Measurements from ENCODE around the gene WSB1.
A peak's percentile ranks its signal among the peaks of the same experiment; 100 is the strongest.
"Not testable (repeated sequence)": the region's sequence is repeated elsewhere in the genome, so short reads cannot be mapped to it uniquely, and the experiment has no call there.

Gene WSB1

GRCh38 chr17:27269974-27270373 is 23.9 kb upstream of the WSB1 start:
- Histone ChIP-seq H3K4me1 (ENCODE audit: insufficient read depth, low read length) (no peaks in the 10 kb centered on the region), H3K4me2 (ENCODE audit: insufficient read depth, low read length) (no peak overlapping the region), H4K20me1 (ENCODE audit: insufficient read depth, low read length) (no peaks in the 10 kb centered on the region), H3K9ac (ENCODE audit: low read depth, low read length) (no peak overlapping the region), H3K9me3 (ENCODE audit: insufficient read depth, low read length, severe bottlenecking) (no peaks in the 10 kb centered on the region), H2AFZ (ENCODE audit: low read depth, low read length) (no peak overlapping the region), H3K27ac (ENCODE audit: low read length) (no peak overlapping the region), H3K4me3 (ENCODE audit: low read depth in 1 of 2, low read length in 2 of 2) (no peak overlapping the region), H3K27me3 (ENCODE audit: insufficient read depth, low read length, poor library complexity) (peaks cover 3% of the 10 kb centered on the region), H3K79me2 (ENCODE audit: insufficient read depth, low read length) (no peaks in the 10 kb centered on the region), H3K36me3 (ENCODE audit: insufficient read depth, low read length) (no peaks in the 10 kb centered on the region)
- TF ChIP-seq CTCF (IDR thresholded peaks at IDR 0.05; ENCODE audit: borderline replicate concordance, extremely low read depth, low read length, poor library complexity, severe bottlenecking) (no peak), EZH2 (IDR thresholded peaks at IDR 0.05; ENCODE audit: borderline replicate concordance, low read depth, low read length, severe bottlenecking) (no peak)
- no peak for ATAC-seq (ENCODE audit: insufficient read depth, low read depth)
- DNase-seq, result no peak

DNA sequence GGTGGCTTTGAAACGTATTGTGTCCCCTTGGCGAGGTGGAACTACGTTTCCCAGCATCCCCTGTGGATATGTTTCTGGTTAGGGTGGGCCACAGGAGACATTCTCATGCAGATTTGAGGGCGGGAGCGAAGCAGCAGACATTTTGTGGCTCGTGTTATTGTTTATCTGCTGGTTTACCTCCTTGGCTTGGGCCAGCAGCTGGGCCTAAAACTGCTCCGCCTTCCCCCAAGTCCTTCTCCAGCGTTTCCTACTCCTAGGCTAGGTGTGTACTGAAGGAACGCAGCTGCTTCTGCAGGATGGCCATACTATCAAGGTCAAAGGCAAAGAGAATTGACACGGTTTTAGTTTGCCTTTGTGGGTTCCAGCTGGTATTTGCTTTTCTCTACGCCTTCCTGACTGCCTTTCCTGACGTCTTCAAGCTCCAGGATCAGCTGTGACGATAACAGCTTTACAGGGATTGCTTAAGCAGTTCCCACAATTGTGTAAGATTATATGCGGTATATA is 17.2 kb upstream of the WSB1 start:
- H3K4me3 ChIP-seq (ENCODE audit: low read depth in 1 of 2, low read length in 2 of 2), result no peak overlapping the region
- no peak overlapping the region for H3K9ac ChIP-seq (ENCODE audit: low read depth, low read length)
- no peaks in the 10 kb centered on the region for H3K27me3 ChIP-seq (ENCODE audit: insufficient read depth, low read length, poor library complexity)
- peak overlapping the region; percentile 25; the same call in 1 of the 2 replicates for H2AFZ ChIP-seq (ENCODE audit: low read depth, low read length)
- ATAC-seq (ENCODE audit: insufficient read depth, low read depth) (no peak), DNase-seq (no peak)
- H3K4me1 ChIP-seq (ENCODE audit: insufficient read depth, low read length), result no peaks in the 10 kb centered on the region
- H4K20me1 ChIP-seq (ENCODE audit: insufficient read depth, low read length), result no peaks in the 10 kb centered on the region
- TF ChIP-seq EZH2 (IDR thresholded peaks at IDR 0.05; ENCODE audit: borderline replicate concordance, low read depth, low read length, severe bottlenecking) (no peak), CTCF (IDR thresholded peaks at IDR 0.05; ENCODE audit: borderline replicate concordance, extremely low read depth, low read length, poor library complexity, severe bottlenecking) (no peak)
- no peak overlapping the region for H3K27ac ChIP-seq (ENCODE audit: low read length)
- no peak overlapping the region for H3K4me2 ChIP-seq (ENCODE audit: insufficient read depth, low read length)
- no peaks in the 10 kb centered on the region for H3K79me2 ChIP-seq (ENCODE audit: insufficient read depth, low read length)
- H3K36me3 ChIP-seq (ENCODE audit: insufficient read depth, low read length), result no peaks in the 10 kb centered on the region
- no peaks in the 10 kb centered on the region for H3K9me3 ChIP-seq (ENCODE audit: insufficient read depth, low read length, severe bottlenecking)

DNA sequence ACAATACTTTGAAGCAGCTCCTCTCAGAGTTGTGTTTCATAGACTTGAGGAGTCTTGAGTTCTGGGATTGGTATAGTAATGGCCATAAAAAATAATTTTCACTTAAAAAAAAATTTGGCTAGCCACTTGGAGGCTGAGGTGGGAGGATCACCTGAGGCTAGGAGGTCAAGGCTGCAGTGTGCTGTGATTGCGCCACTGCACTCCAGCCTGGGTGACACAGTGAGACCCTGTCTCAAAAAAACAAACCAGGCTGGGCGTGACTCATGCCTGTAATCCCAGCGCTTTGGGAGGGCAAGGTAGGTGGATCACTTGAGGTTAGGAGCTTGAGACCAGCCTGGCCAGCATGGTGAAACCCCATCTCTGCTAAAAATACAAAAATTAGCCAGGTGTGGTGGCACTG is 14.8 kb upstream of the WSB1 start:
- ATAC-seq (ENCODE audit: insufficient read depth, low read depth); H4K20me1 ChIP-seq (ENCODE audit: insufficient read depth, low read length); H3K4me2 ChIP-seq (ENCODE audit: insufficient read depth, low read length); H3K4me3 ChIP-seq (ENCODE audit: low read depth in 1 of 2, low read length in 2 of 2); H3K4me1 ChIP-seq (ENCODE audit: insufficient read depth, low read length); H3K9me3 ChIP-seq (ENCODE audit: insufficient read depth, low read length, severe bottlenecking); H2AFZ ChIP-seq (ENCODE audit: low read depth, low read length); H3K36me3 ChIP-seq (ENCODE audit: insufficient read depth, low read length); H3K27ac ChIP-seq (ENCODE audit: low read length); DNase-seq; H3K79me2 ChIP-seq (ENCODE audit: insufficient read depth, low read length); H3K9ac ChIP-seq (ENCODE audit: low read depth, low read length); H3K27me3 ChIP-seq (ENCODE audit: insufficient read depth, low read length, poor library complexity): not testable (repeated sequence)

DNA sequence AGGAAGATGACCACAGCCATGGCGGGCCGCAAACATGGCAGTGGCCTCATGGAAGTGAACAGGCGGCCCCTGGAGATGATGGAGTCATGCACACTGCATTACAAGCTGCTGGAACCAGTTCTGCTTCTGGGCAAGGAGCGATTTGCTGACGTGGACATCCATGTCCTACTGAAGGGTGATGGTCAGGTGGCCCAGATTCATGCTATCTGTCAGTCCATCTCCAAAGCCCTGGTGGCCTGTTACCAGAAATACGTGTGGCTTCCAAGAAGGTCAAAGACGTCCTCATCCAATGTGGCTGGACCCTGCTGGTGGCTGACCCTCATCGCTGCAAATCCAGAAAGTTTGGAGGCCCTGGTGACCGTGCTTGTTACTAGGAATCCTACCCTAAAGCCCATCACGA is 13.4 kb upstream of the WSB1 start:
- H3K9ac ChIP-seq (ENCODE audit: low read depth, low read length), result no peak overlapping the region
- no peak for TF ChIP-seq CTCF (IDR thresholded peaks at IDR 0.05; ENCODE audit: borderline replicate concordance, extremely low read depth, low read length, poor library complexity, severe bottlenecking)
- TF ChIP-seq EZH2 (IDR thresholded peaks at IDR 0.05; ENCODE audit: borderline replicate concordance, low read depth, low read length, severe bottlenecking), result no peak
- H2AFZ ChIP-seq (ENCODE audit: low read depth, low read length), result no peak overlapping the region
- ATAC-seq (ENCODE audit: insufficient read depth, low read depth) (no peak), DNase-seq (no peak)
- no peaks in the 10 kb centered on the region for H3K9me3 ChIP-seq (ENCODE audit: insufficient read depth, low read length, severe bottlenecking)
- no peaks in the 10 kb centered on the region for H3K4me1 ChIP-seq (ENCODE audit: insufficient read depth, low read length)
- H3K4me3 ChIP-seq (ENCODE audit: low read depth in 1 of 2, low read length in 2 of 2), result no peak overlapping the region
- H3K27ac ChIP-seq (ENCODE audit: low read length), result no peak overlapping the region
- H3K79me2 ChIP-seq (ENCODE audit: insufficient read depth, low read length), result no peaks in the 10 kb centered on the region
- H3K36me3 ChIP-seq (ENCODE audit: insufficient read depth, low read length), result no peaks in the 10 kb centered on the region
- no peaks in the 10 kb centered on the region for H4K20me1 ChIP-seq (ENCODE audit: insufficient read depth, low read length)
- H3K4me2 ChIP-seq (ENCODE audit: insufficient read depth, low read length), result no peak overlapping the region
- H3K27me3 ChIP-seq (ENCODE audit: insufficient read depth, low read length, poor library complexity), result peaks cover 3% of the 10 kb centered on the region

Measured in DND-41 (cell line).